Neutrophil (primary cell): ENCODE results near the gene EID1.

ENCODE experiments used
- H3K27ac ChIP-seq: fragments of 200-600 bp; sonication (generic); 2 replicates; pipeline ENCODE4 v1.5.1; 2016; ENCODE audit warnings: mild to moderate bottlenecking, moderate library complexity
- H3K27me3 ChIP-seq: fragments of 200-600 bp; sonication (generic); 2 replicates; pipeline ENCODE4 v1.6.0; 2016; ENCODE audit warnings: mild to moderate bottlenecking
- H3K36me3 ChIP-seq: fragments of 200-600 bp; sonication (generic); 2 replicates; pipeline ENCODE4 v1.5.1; 2017
- H3K4me1 ChIP-seq, 2 experiments: fragments of 200-600 bp in 1 of 2; sonication (generic) in 1 of 2; 1 replicate in 1 of 2; 2 replicates in 1 of 2; pipeline versions ENCODE4 v1.5.1 to v1.6.1; 2013 to 2016; ENCODE audit warnings: low read depth in 1 of 2, low read length in 1 of 2, mild to moderate bottlenecking in 1 of 2, moderate library complexity in 1 of 2; ENCODE audit not compliant: control insufficient read depth in 1 of 2, insufficient read depth in 1 of 2
- H3K4me3 ChIP-seq, 2 experiments: fragments of 200-600 bp in 1 of 2; sonication (generic) in 1 of 2; 1 replicate in 1 of 2; 2 replicates in 1 of 2; pipeline ENCODE4 v1.5.1; 2013 to 2016; ENCODE audit warnings: low read depth in 1 of 2, low read length in 1 of 2, mild to moderate bottlenecking in 1 of 2, moderate library complexity in 1 of 2
- H3K9me3 ChIP-seq: fragments of 200-600 bp; sonication (generic); 2 replicates; pipeline ENCODE4 v1.5.1; 2016
- CTCF ChIP-seq: fragments of 200-600 bp; sonication (generic); IDR thresholded peaks from 2 replicates; pipeline ENCODE4 v1.5.1; 2016; ENCODE audit warnings: antibody characterized with exemption

EID1 gene

GRCh38 chr15:48855501-48856440, 22.2 kb upstream of the EID1 start:
- no peaks in the 10 kb centered on the region for H3K4me1 ChIP-seq
- H3K27me3 ChIP-seq: peaks cover 8% of the 10 kb centered on the region
- no peak overlapping the region for H3K4me3 ChIP-seq
- H3K9me3 ChIP-seq: no peaks in the 10 kb centered on the region
- TF ChIP-seq CTCF: no peak
- H3K36me3 ChIP-seq: no peaks in the 10 kb centered on the region
- H3K27ac ChIP-seq: no peak overlapping the region

GRCh38 chr15:48856942-48857341, 21.0 kb upstream of the EID1 start:
- peaks cover 8% of the 10 kb centered on the region for H3K27me3 ChIP-seq
- no peaks in the 10 kb centered on the region for H3K9me3 ChIP-seq
- H3K4me1 ChIP-seq: peaks cover under 1 to 1% of the 10 kb centered on the region in 2 experiments
- no peaks in the 10 kb centered on the region for H3K36me3 ChIP-seq
- H3K27ac ChIP-seq: no peak overlapping the region
- TF ChIP-seq CTCF: no peak
- no peak overlapping the region for H3K4me3 ChIP-seq

- H3K4me3 ChIP-seq: no peak overlapping the region
- H3K27ac ChIP-seq: no peak overlapping the region
- H3K9me3 ChIP-seq: no peaks in the 10 kb centered on the region
- H3K36me3 ChIP-seq: no peaks in the 10 kb centered on the region
- no peak for TF ChIP-seq CTCF
- peaks cover 9 to 10% of the 10 kb centered on the region in 2 experiments for H3K4me1 ChIP-seq
- H3K27me3 ChIP-seq: peaks cover 8% of the 10 kb centered on the region
These were observed 19.5 kb upstream of the EID1 start for GRCh38 chr15:48858401-48858800.

GRCh38 chr15:48859426-48859825, 18.5 kb upstream of the EID1 start:
- peaks cover 8% of the 10 kb centered on the region for H3K27me3 ChIP-seq
- no peaks in the 10 kb centered on the region for H3K36me3 ChIP-seq
- H3K4me1 ChIP-seq: peaks cover 9 to 10% of the 10 kb centered on the region in 2 experiments
- no peak overlapping the region for H3K27ac ChIP-seq
- TF ChIP-seq CTCF: no peak
- no peak overlapping the region for H3K4me3 ChIP-seq
- H3K9me3 ChIP-seq: no peaks in the 10 kb centered on the region

- H3K4me1 ChIP-seq: peaks cover 9 to 10% of the 10 kb centered on the region in 2 experiments
- peak; percentile 48 for TF ChIP-seq CTCF
- H3K27ac ChIP-seq: peak overlapping the region; percentile 61
- H3K27me3 ChIP-seq: peaks cover 8% of the 10 kb centered on the region
- no peaks in the 10 kb centered on the region for H3K9me3 ChIP-seq
- H3K36me3 ChIP-seq: no peaks in the 10 kb centered on the region
- H3K4me3 ChIP-seq: no peak overlapping the region
These were observed 16.0 kb upstream of the EID1 start for GRCh38 chr15:48861813-48862431.
